Aorta (tissue), 5 donors: Measurements from ENCODE around the gene RND3. TPM values are rescaled to one million over a fixed set of nuclear protein-coding genes. Genes with fewer than 3 reads are reported as not detected.

Source experiments
- ATAC-seq: fragments of 200-7000 bp; cut with Tn5 transposase; one replicate; pipeline ENCODE4 v1.9.1; 2022; ENCODE audit warnings: moderate library complexity; ENCODE audit not compliant: low FRiP score
- DNase-seq, 2 donors: peaks; one replicate each; pipeline ENCODE4 v3.0.0-alpha.2; 2020
- H3K27ac ChIP-seq, 2 donors: one replicate each; pipeline ENCODE4 v1.5.1; 2013; ENCODE audit warnings: low read length in 2 of 2, mild to moderate bottlenecking in 2 of 2, moderate library complexity in 2 of 2, control low read depth in 1 of 2, inconsistent platforms in 1 of 2, low read depth in 1 of 2
- H3K27me3 ChIP-seq, 2 donors: one replicate each; pipeline ENCODE4 v1.6.1; 2013; ENCODE audit warnings: control low read depth in 1 of 2, low read length in 1 of 2, mild to moderate bottlenecking in 1 of 2, moderate library complexity in 1 of 2; ENCODE audit not compliant: insufficient read depth in 2 of 2, control insufficient read depth in 1 of 2
- H3K36me3 ChIP-seq, 2 donors: one replicate each; pipeline ENCODE4 v1.6.1; 2013; ENCODE audit warnings: control low read depth in 1 of 2, low read length in 1 of 2, mild to moderate bottlenecking in 1 of 2; ENCODE audit not compliant: insufficient read depth in 2 of 2, control insufficient read depth in 1 of 2
- H3K4me1 ChIP-seq, 2 donors: one replicate each; pipeline ENCODE4 v1.6.1; 2013; ENCODE audit warnings: low read length in 2 of 2, control low read depth in 1 of 2, mild to moderate bottlenecking in 1 of 2, moderate library complexity in 1 of 2; ENCODE audit not compliant: insufficient read depth in 2 of 2, control insufficient read depth in 1 of 2
- H3K4me3 ChIP-seq, 2 donors: one replicate each; pipeline ENCODE4 v1.5.1; 2013; ENCODE audit warnings: low read length in 2 of 2, control low read depth in 1 of 2, mild to moderate bottlenecking in 1 of 2
- H3K9me3 ChIP-seq: one replicate; pipeline ENCODE4 v1.6.1; 2013; ENCODE audit warnings: mild to moderate bottlenecking, low read length; ENCODE audit not compliant: control insufficient read depth
- WGBS, 2 donors: extraction: QIAGEN DNeasy Blood & Tissue Kit; methylation state at CpG; one replicate each; pipeline ENCODE4 v1.1.7; 2013; 5-methylcytosine and 5-hydroxymethylcytosine counted together
- intact Hi-C, 2 donors: fragments of 100-400 bp; cut with DNase I; formaldehyde crosslinking; loops; one replicate each; pipeline versions ENCODE4 v1.14.2 to v1.15.0; 2022
- polyA plus RNA-seq, 2 donors: library from polyadenylated mRNA; stranded (reverse); fragments of 200-250 nt; gene quantifications; one replicate each; pipeline ENCODE4 v1.2.3, GENCODE V29; 2013
- total RNA-seq, 2 donors: library from RNA; stranded (reverse); fragmentation: NEBNext Ultra II Directional; extraction: Animal tissue kit (Norgen Biotek cat#: 25700); gene quantifications; one replicate each; pipeline ENCODE4 v1.2.1, GENCODE V29; 2021
- donor health status: healthy with polysubstance abuse.
- donor health status: Bipolar disorder and iron deficiency.
- donor health status: DM: no; HTN: no; CAD: no.
- donor health status: DM: no; HTN: no; CAD: no.
- donor health status: DM: yes; HTN: yes; CAD: no.

Gene RND3
- total and polyA plus RNA-seq, 4 donors = 16.8 to 67.0 (median 21.1) TPM

DNA sequence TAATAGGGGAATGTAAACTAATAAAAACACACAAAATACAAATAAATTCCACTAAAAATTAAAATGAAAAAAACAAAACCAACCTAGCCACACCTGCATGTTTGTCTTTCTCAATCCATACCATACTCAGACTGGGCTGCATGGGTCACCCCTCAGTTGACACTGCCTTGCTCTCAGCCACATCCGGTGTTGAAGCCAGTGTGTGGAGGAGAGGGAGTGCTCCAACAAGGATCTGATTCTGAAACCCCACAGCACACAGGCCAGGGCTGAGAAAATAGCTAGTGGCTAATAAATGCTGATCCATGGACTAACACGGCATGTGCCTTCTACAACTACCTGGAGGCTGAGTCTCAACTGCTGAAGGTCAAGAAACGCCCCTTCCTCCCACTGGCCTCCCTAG lies 13.7 kb downstream of the RND3 start:
- Histone ChIP-seq H3K36me3 (peaks cover 3 to 9% of the 10 kb centered on the region in 2 donors), H3K27ac (peak overlapping the region in 1 of 2 donors; percentile 12), H3K9me3 (no peaks in the 10 kb centered on the region), H3K4me1 (peaks cover 4 to 12% of the 10 kb centered on the region in 2 donors), H3K27me3 (no peaks in the 10 kb centered on the region), H3K4me3 (no peak overlapping the region)
- DNase-seq (no peak), ATAC-seq (no peak)
- WGBS, 2 donors = 91 to 92% methylated on average over 3 of the region's 3 CpGs
- intact Hi-C loops = no loop called here

DNA sequence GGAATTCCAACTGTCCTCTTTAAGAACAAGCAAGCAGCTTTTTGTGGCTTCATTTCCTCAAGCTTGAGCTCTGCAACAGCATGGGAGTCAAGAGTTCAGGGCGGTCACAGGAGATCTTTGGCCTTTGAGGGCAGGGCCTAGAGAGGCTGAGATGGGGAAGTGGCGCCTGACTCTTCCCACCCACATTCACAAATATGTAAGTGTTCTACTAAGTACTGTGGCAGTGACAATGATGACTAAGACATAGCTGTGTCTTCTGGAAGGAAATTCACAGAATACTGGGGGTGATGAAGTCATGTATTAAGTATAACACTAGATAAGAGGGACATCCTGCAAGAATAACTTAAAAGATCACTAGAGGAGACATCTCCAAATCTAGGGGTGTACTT lies 15.0 kb downstream of the RND3 start:
- Histone ChIP-seq H3K4me1 (peaks cover 4 to 8% of the 10 kb centered on the region in 2 donors), H3K27ac (peak overlapping the region in 1 of 2 donors; percentile 51), H3K27me3 (no peaks in the 10 kb centered on the region), H3K9me3 (no peaks in the 10 kb centered on the region), H3K4me3 (no peak overlapping the region), H3K36me3 (peaks cover 3 to 9% of the 10 kb centered on the region in 2 donors)
- 59 to 65% methylated on average over 2 of the region's 2 CpGs for WGBS, 2 donors
- peak in 1 of 2 donors; percentile 77 for DNase-seq
- intact Hi-C loops = no loop called here
- peak; percentile 40 for ATAC-seq

DNA sequence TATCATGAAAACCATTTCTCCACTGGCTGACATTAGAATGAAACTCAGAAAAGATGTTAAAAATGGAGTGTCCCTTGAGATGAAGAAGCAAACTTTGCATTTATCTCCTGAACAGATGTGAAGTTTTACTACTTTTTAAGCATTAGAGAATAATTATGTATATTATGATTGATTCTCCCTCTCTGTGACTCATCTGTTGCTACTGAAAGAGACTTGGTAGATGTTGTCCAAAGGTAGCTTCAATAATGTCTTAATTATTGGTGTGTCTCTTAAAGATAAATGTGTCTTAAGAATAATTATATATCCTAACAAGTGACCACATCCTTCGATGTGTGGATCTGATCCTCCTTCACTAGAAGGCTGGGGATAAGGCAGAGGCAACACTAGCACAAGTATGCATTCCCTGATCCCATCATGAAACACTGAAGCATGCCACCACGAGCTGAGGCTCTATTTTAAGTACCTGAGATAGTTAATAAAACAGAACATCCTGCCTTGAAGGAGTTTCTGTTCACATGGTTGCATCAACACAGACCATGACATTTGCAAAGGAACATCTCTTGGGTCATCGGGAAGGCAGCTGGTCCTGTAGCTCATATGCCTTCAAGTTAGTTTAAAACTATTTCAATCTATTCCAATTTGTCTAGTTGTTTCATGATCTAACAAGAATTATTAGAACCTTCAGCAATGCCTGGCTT lies 15.5 kb downstream of the RND3 start:
- ATAC-seq (no peak), DNase-seq (no peak)
- WGBS, 2 donors = 71 to 75% methylated on average over 3 of the region's 3 CpGs
- Histone ChIP-seq H3K27me3 (no peaks in the 10 kb centered on the region), H3K9me3 (no peaks in the 10 kb centered on the region), H3K27ac (peak overlapping the region in 1 of 2 donors; percentile 44), H3K4me1 (peaks cover 2 to 5% of the 10 kb centered on the region in 2 donors), H3K36me3 (peaks cover 3 to 9% of the 10 kb centered on the region in 2 donors), H3K4me3 (no peak overlapping the region)
- intact Hi-C loops = no loop called here

DNA sequence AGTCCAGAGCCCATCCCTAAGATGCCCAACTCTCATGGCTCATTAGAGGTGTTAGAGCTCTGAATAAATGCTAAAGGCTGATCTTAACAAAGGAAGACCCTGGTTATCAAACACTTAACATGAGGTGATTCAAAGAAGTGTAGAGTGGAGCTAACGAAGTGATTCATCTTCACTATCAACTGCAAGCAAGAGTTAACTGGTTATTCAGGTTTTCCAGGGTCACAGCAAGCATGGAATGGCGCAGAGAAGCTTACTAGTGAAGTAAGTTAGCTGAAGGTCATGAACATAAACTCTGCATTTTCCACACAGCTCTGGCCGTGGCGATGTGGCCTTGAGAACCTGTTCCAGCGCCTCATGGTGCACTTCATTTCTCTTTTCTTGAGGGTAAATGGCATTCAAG lies 17.0 kb downstream of the RND3 start:
- intact Hi-C loops = no loop called here

DNA sequence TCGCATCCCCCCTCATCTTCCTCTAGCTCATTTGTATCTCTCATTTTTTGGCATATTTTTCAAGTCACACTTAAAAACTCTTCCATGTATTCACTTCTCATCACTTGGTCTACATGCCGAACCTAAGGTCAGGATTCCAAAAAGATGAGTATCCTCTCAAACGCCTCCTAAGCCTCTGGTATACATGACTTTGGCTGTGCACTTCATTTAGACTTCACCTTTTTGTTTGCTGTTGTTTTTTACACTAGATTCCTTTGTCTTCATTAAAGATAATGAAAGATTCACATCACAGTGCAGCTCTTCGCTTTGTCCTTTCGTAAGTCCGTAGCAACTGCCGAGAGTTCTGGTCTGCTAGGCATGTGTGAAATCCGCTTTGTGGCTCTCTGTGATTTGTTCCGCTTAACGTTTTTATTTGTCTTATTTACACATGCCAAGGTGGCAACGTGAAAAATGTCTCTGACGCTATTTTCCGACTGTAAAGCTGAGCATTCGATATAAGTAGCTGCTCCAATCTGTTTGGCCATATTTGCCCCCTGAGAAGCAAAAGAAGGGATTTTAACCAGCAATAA lies 17.7 kb downstream of the RND3 start:
- H3K4me1 ChIP-seq = peaks cover 0 to 2% of the 10 kb centered on the region in 2 donors
- 86 to 87% methylated on average over 14 of the region's 14 CpGs for WGBS, 2 donors
- intact Hi-C loops = no loop called here
- ATAC-seq = no peak
- no peak for DNase-seq
- H3K4me3 ChIP-seq = no peak overlapping the region
- H3K27me3 ChIP-seq = no peaks in the 10 kb centered on the region
- no peaks in the 10 kb centered on the region for H3K9me3 ChIP-seq
- peaks cover 3 to 9% of the 10 kb centered on the region in 2 donors for H3K36me3 ChIP-seq
- no peak overlapping the region for H3K27ac ChIP-seq

More for the DNA sequence above, 17.0 kb downstream of the RND3 start:
- H3K9me3 ChIP-seq = no peaks in the 10 kb centered on the region
- 94 to 98% methylated on average over 5 of the region's 5 CpGs for WGBS, 2 donors
- peaks cover 2% of the 10 kb centered on the region in 2 donors for H3K4me1 ChIP-seq
- H3K36me3 ChIP-seq = peaks cover 3 to 9% of the 10 kb centered on the region in 2 donors
- no peaks in the 10 kb centered on the region for H3K27me3 ChIP-seq
- ATAC-seq = no peak
- H3K27ac ChIP-seq = no peak overlapping the region
- no peak for DNase-seq
- H3K4me3 ChIP-seq = no peak overlapping the region

DNA sequence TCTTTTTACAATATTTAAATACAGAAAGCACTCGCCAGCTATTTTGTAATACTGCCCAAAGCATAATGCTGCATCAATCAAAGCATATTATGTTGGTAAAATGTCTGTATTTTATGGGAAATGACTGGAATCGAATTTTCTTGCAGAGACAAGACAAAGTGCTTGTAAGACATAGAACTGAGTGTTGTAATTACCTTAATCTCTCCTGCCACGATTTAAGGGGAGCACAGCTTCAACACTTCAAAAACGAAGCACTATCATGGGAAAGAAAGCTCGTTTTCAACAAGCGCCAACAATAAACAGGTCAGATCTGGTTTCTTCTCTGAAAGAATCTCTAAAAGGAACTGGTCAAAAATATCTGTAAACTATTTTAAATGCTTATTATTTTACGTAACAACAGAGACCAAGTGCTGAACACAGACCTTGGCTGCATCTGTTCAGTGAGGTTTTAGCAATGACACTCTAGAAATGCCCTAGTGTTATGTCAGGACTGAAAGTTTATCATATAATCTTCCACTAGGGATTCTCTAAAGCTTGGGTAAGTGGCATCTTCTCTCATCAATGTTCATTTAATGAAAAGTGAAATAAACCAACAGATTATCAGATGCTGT lies 19.0 kb downstream of the RND3 start:
- ATAC-seq = no peak
- Histone ChIP-seq H3K36me3 (peaks cover 3 to 9% of the 10 kb centered on the region in 2 donors), H3K9me3 (no peaks in the 10 kb centered on the region), H3K4me3 (no peak overlapping the region), H3K27me3 (no peaks in the 10 kb centered on the region), H3K4me1 (peaks cover 0 to 2% of the 10 kb centered on the region in 2 donors), H3K27ac (no peak overlapping the region)
- no peak for DNase-seq
- intact Hi-C loops = no loop called here
- 83 to 84% methylated on average over 7 of the region's 7 CpGs for WGBS, 2 donors

DNA sequence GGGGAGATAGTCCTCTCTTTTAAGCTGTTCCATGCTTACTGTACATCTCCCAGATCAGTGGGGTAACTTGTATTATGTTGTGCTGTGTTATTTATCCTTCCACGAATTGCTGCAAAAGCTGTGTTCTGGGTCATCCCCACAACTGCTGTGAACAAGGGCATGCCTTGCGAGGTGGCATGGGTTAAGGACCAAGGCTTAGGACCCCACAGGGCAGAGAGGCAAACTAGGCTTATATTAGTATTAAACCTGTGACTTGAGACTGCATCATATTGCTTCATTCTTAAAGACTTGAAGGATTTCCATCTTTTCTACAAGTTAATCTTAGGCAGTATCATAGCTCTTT lies 19.9 kb downstream of the RND3 start:
- H3K4me3 ChIP-seq = no peak overlapping the region

DNA sequence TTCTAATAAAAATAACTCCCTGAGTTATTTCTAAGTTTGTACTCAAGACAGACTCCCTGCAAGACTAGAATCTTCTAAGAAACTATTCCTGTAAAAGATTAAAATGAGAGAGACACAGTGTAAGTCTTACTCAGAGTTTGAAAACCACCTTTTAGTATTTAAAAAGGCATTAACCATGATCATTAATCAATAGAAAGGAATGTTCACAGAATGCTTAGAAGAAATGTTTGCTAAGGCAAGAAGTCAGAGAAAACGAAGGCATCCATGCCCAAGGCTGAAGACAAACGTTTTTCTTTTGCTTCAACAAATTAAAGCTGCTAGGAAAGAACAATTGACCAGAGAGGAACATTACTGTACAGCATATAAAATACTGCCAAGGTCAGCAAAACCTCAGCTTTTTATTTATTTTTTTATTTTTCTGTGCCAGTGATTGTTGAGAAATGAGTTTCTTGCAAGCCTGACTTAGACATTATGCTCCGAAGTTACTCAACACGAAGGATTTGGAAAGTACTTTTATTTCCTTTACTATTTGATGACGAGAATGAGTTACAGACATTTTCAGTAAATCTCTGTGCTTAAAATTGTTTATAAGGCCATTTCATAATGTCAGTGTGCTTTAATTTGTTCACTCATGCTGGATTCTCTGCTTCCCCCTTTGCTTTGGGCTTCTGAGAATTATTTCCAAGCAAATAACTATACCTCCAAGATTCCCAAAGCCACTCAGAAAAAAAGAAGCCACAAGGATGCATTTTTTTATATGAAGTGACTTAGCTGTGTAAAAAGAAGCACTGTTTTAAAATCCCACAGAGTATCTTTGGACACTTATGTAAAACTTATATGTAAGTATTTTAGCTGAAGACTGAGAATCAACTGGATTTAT lies 20.5 kb downstream of the RND3 start:
- WGBS, 2 donors = 1 to 6% methylated on average over 5 of the region's 5 CpGs
- Histone ChIP-seq H3K9me3 (no peaks in the 10 kb centered on the region), H3K27me3 (no peaks in the 10 kb centered on the region), H3K36me3 (peaks cover 3 to 7% of the 10 kb centered on the region in 2 donors), H3K4me1 (peaks cover 0 to 2% of the 10 kb centered on the region in 2 donors), H3K4me3 (peak overlapping the region; percentile 24 to 48), H3K27ac (no peak overlapping the region)
- intact Hi-C loops = no loop called here
- DNase-seq = no peak
- peak; percentile 48 for ATAC-seq

More for the DNA sequence above, 19.9 kb downstream of the RND3 start:
- Histone ChIP-seq H3K27me3 (no peaks in the 10 kb centered on the region), H3K9me3 (no peaks in the 10 kb centered on the region), H3K27ac (peak overlapping the region in 1 of 2 donors; percentile 25), H3K4me1 (peaks cover 0 to 2% of the 10 kb centered on the region in 2 donors), H3K36me3 (peaks cover 3 to 9% of the 10 kb centered on the region in 2 donors)
- no peak for DNase-seq
- ATAC-seq = no peak
- 65 to 75% methylated on average over 2 of the region's 2 CpGs for WGBS, 2 donors
- intact Hi-C loops = no loop called here
